ENCODE data around the gene MYH10. TPM values are rescaled to one million over a fixed set of nuclear protein-coding genes. Genes with fewer than 3 reads are reported as not detected.

Gene MYH10
- total RNA-seq, 1 donor from 2014 or later, result 49.7 TPM

- no peak for DNase-seq
- peaks cover 95% of the 10 kb centered on the region for H3K36me3 ChIP-seq
- intact Hi-C loops (cut with micrococcal nuclease), result no loop called here
Observed at GRCh38 chr17:8480011-8480976, 150.2 kb downstream of the MYH10 start.

GRCh38 chr17:8479431-8479947 is 151.0 kb downstream of the MYH10 start:
- no peaks in the 10 kb centered on the region for H3K27me3 ChIP-seq (ENCODE audit: low read depth)
- peaks cover 2% of the 10 kb centered on the region for H3K9me3 ChIP-seq (replicated peaks)
- peak overlapping the region; percentile 66 for H3K27ac ChIP-seq (replicated peaks)
- H3K4me1 ChIP-seq, result peaks cover 11% of the 10 kb centered on the region
- H3K4me3 ChIP-seq, result no peak overlapping the region
- intact Hi-C loops (cut with micrococcal nuclease), result no loop called here
- peaks cover 98% of the 10 kb centered on the region for H3K36me3 ChIP-seq
- TF ChIP-seq CTCF (IDR thresholded peaks at IDR 0.05; ENCODE audit: borderline replicate concordance), result no peak
- peak; percentile 58 for DNase-seq

More at GRCh38 chr17:8480011-8480976, 150.2 kb downstream of the MYH10 start:
- peaks cover 7% of the 10 kb centered on the region for H3K9me3 ChIP-seq (replicated peaks)
- no peak for TF ChIP-seq CTCF (IDR thresholded peaks at IDR 0.05; ENCODE audit: borderline replicate concordance)
- H3K4me1 ChIP-seq, result peaks cover 11% of the 10 kb centered on the region
- no peak overlapping the region for H3K4me3 ChIP-seq
- H3K27ac ChIP-seq (replicated peaks), result peak overlapping the region; percentile 66
- H3K27me3 ChIP-seq (ENCODE audit: low read depth), result no peaks in the 10 kb centered on the region

GRCh38 chr17:8477715-8478441 is 152.6 kb downstream of the MYH10 start:
- intact Hi-C loops (cut with micrococcal nuclease), result no loop called here

GRCh38 chr17:8477171-8477570 is 153.4 kb downstream of the MYH10 start:
- intact Hi-C loops (cut with micrococcal nuclease), result no loop called here
- Histone ChIP-seq H3K4me3 (no peak overlapping the region), H3K36me3 (peaks cover 87% of the 10 kb centered on the region), H3K27ac (replicated peaks) (no peak overlapping the region), H3K27me3 (ENCODE audit: low read depth) (no peaks in the 10 kb centered on the region), H3K4me1 (peaks cover 11% of the 10 kb centered on the region), H3K9me3 (replicated peaks) (no peaks in the 10 kb centered on the region)
- TF ChIP-seq CTCF (IDR thresholded peaks at IDR 0.05; ENCODE audit: borderline replicate concordance), result no peak
- DNase-seq, result no peak

More at GRCh38 chr17:8477715-8478441, 152.6 kb downstream of the MYH10 start:
- Histone ChIP-seq H3K4me1 (peaks cover 11% of the 10 kb centered on the region), H3K36me3 (peaks cover 94% of the 10 kb centered on the region), H3K27ac (replicated peaks) (no peak overlapping the region), H3K4me3 (no peak overlapping the region), H3K27me3 (ENCODE audit: low read depth) (no peaks in the 10 kb centered on the region), H3K9me3 (replicated peaks) (no peaks in the 10 kb centered on the region)
- DNase-seq, result no peak
- no peak for TF ChIP-seq CTCF (IDR thresholded peaks at IDR 0.05; ENCODE audit: borderline replicate concordance)

GRCh38 chr17:8476741-8477140 is 153.8 kb downstream of the MYH10 start:
- Histone ChIP-seq H3K27ac (replicated peaks) (no peak overlapping the region), H3K27me3 (ENCODE audit: low read depth) (no peaks in the 10 kb centered on the region), H3K36me3 (peaks cover 85% of the 10 kb centered on the region), H3K4me3 (no peak overlapping the region), H3K9me3 (replicated peaks) (no peaks in the 10 kb centered on the region), H3K4me1 (peaks cover 11% of the 10 kb centered on the region)
- TF ChIP-seq CTCF (IDR thresholded peaks at IDR 0.05; ENCODE audit: borderline replicate concordance), result no peak
- DNase-seq, result no peak
- intact Hi-C loops (cut with micrococcal nuclease), result no loop called here
